GM12878 (cell line): ENCODE results near the gene PARD6B. TPM values are rescaled to one million over a fixed set of nuclear protein-coding genes. Genes with fewer than 3 reads are reported as not detected.

ENCODE experiments used
- ATAC-seq: fragments of 200-7000 bp; cut with Tn5 transposase; 3 replicates; pipeline ENCODE4 v1.9.1; 2020; ENCODE audit warnings: mild to moderate bottlenecking, moderate library complexity
- BruUV-seq: library from RNA; stranded (reverse); fragments of 400-500 nt; replicated peaks from 2 replicates; lab custom pipeline; 2021; lab: Mats Ljungman, UMichigan
- CTCF ChIA-PET: fragments of 300-600 bp; sonication (Branson Sonifier 250); formaldehyde crosslinking; extraction: SDS; loops from one replicate; lab custom pipeline; 2021; ENCODE audit warnings: inconsistent platforms; lab: Yijun Ruan, JAX
- POLR2A ChIA-PET: fragments of 350-600 bp; formaldehyde crosslinking; extraction: SDS; loops from one replicate; lab custom pipeline; 2021; ENCODE audit warnings: inconsistent platforms; lab: Charles Lee
- RAD21 ChIA-PET: fragments of 300-600 bp; sonication (Branson Sonifier 250); formaldehyde crosslinking; loops from one replicate; lab custom pipeline; 2023; ENCODE audit warnings: antibody characterized with exemption; ENCODE audit not compliant: unreplicated experiment; lab: Charles Lee
- SMC1A ChIA-PET: fragments of 300-600 bp; sonication (Branson Sonifier 250); formaldehyde crosslinking; loops from one replicate; lab custom pipeline; 2023; ENCODE audit not compliant: unreplicated experiment, uncharacterized antibody; lab: Charles Lee
- DNase-seq: peaks from one replicate; pipeline ENCODE4 v3.0.0-alpha.2; 2011; ENCODE audit warnings: low read depth, low spot score
- FAIRE-seq: peaks from 3 replicates; lab custom pipeline; 2011; peaks lifted over from hg19 to GRCh38; lab: Jason Lieb, UNC
- H2AFZ ChIP-seq: 2 replicates; pipeline ENCODE4 v1.6.0; 2011; ENCODE audit warnings: low read depth, low read length, control low read depth; ENCODE audit not compliant: control insufficient read depth
- H3K27ac ChIP-seq: 2 replicates; pipeline ENCODE4 v1.5.1; 2011; ENCODE audit warnings: control low read depth; ENCODE audit not compliant: control insufficient read depth, insufficient read depth
- H3K27me3 ChIP-seq, 2 experiments: replicated peaks in 1 of 2; 2 replicates each; pipeline versions ENCODE4 v1.6.0 to v1.6.1; 2011; ENCODE audit warnings: low read length in 1 of 2; ENCODE audit not compliant: control insufficient read depth in 2 of 2, insufficient read depth in 2 of 2
- H3K36me3 ChIP-seq, 2 experiments: 2 replicates each; pipeline ENCODE4 v1.5.1; 2011; ENCODE audit warnings: low read length in 1 of 2; ENCODE audit not compliant: control insufficient read depth in 2 of 2, insufficient read depth in 2 of 2
- H3K4me1 ChIP-seq: 2 replicates; pipeline ENCODE4 v1.6.1; 2011; ENCODE audit warnings: mild to moderate bottlenecking, low read length, moderate library complexity, mixed read lengths; ENCODE audit not compliant: control insufficient read depth, insufficient read depth
- H3K4me2 ChIP-seq: 2 replicates; pipeline ENCODE4 v1.6.0; 2011; ENCODE audit warnings: control low read depth; ENCODE audit not compliant: control insufficient read depth, insufficient read depth
- H3K4me3 ChIP-seq: fragments of 200-600 bp; sonication (generic); 2 replicates; pipeline ENCODE4 v1.5.1; 2016
- H3K79me2 ChIP-seq: 2 replicates; pipeline ENCODE4 v1.6.0; 2011; ENCODE audit warnings: low read length; ENCODE audit not compliant: control insufficient read depth, insufficient read depth
- H3K9ac ChIP-seq: 2 replicates; pipeline ENCODE4 v1.8.0; 2011; ENCODE audit warnings: low read length, control low read depth, mixed read lengths; ENCODE audit not compliant: control insufficient read depth, insufficient read depth
- H3K9me3 ChIP-seq: replicated peaks from 3 replicates; pipeline ENCODE4 v1.5.1; 2011; ENCODE audit warnings: mild to moderate bottlenecking, low read length; ENCODE audit not compliant: control insufficient read depth, insufficient read depth
- H4K20me1 ChIP-seq: 2 replicates; pipeline ENCODE4 v1.6.0; 2011; ENCODE audit not compliant: control insufficient read depth, insufficient read depth
- BACH1 ChIP-seq: fragments of 450-650 bp; IDR thresholded peaks from 2 replicates; pipeline ENCODE4 v1.6.1; 2017; ENCODE audit warnings: mild to moderate bottlenecking, borderline replicate concordance
- CBFB ChIP-seq: IDR thresholded peaks from 2 replicates; pipeline ENCODE4 v1.6.1; 2016; ENCODE audit warnings: antibody characterized with exemption, low read depth
- HDAC2 ChIP-seq: fragments of 200-600 bp; sonication (generic); IDR thresholded peaks from 2 replicates; pipeline ENCODE4 v1.6.1; 2017
- RB1 ChIP-seq: fragments of 450-650 bp; formaldehyde crosslinking; IDR thresholded peaks from 2 replicates; pipeline ENCODE4 v1.6.1; 2017; ENCODE audit warnings: mild to moderate bottlenecking, borderline replicate concordance
- SMAD1 ChIP-seq: fragments of 450-650 bp; IDR thresholded peaks from 2 replicates; pipeline ENCODE4 v1.6.1; 2018; ENCODE audit warnings: mild to moderate bottlenecking, low read depth; ENCODE audit not compliant: partially characterized antibody
- SMAD5 ChIP-seq: IDR thresholded peaks from 2 replicates; pipeline ENCODE4 v1.6.1; 2016; ENCODE audit warnings: antibody characterized with exemption, low read depth
- ZNF274 ChIP-seq: IDR thresholded peaks from one replicate; pipeline ENCODE4 v1.8.0; 2011; ENCODE audit not compliant: insufficient read length, insufficient read depth
- WGBS: methylation state at CpG from one replicate; pipeline ENCODE4 v1.1.6; 2016; ENCODE audit warnings: low lambda C conversion rate; ENCODE audit not compliant: insufficient replicate concordance, insufficient coverage; ENCODE audit errors: missing lambda C conversion rate; 5-methylcytosine and 5-hydroxymethylcytosine counted together
- in situ Hi-C: fragments of 300-500 bp; cut with MboI; formaldehyde crosslinking; loops from 9 replicates; pipeline ENCODE4 v1.14.3; 2018; ENCODE audit warnings: mixed read lengths
- intact Hi-C: fragments of 100-400 bp; cut with micrococcal nuclease; formaldehyde crosslinking; loops from one replicate; pipeline ENCODE4 v1.14.2; 2022; ENCODE audit not compliant: unreplicated experiment
- polyA plus RNA-seq, 11 experiments: library from polyadenylated mRNA; depleted of rRNA in 4 of 11; unstranded in 6 of 11; stranded (reverse) in 5 of 11; fragments of >200 nt; fragmentation: Nextera tagmentation in 4 of 11; fragmentation: Illumina TruSeq in 1 of 11; extraction: Ambion mirVana in 4 of 11; extraction: Trizol in 1 of 11; gene quantifications; 1 replicate in 1 of 11; 2 replicates in 10 of 11; pipeline versions ENCODE4 v1.2.1 to v1.2.3, GENCODE V29; 2011 to 2016; ENCODE audit warnings: inconsistent platforms in 2 of 11, missing spikeins in 2 of 11, low read depth in 1 of 11
- total RNA-seq, 4 experiments: library from RNA; depleted of rRNA in 3 of 4; stranded (reverse); fragments of >200 nt in 3 of 4; fragmentation: Illumina TruSeq in 1 of 4; extraction: Trizol in 1 of 4; gene quantifications; 2 replicates each; pipeline versions ENCODE4 v1.2.1 to v1.2.3, GENCODE V29; 2013 to 2021
- TF ChIP-seq, protein P1 (sequence below): fragments of 450-650 bp; conservative IDR thresholded peaks from 2 replicates; pipeline ENCODE4 v1.6.1; 2017; ENCODE audit warnings: mild to moderate bottlenecking, moderate library complexity
- TF ChIP-seq, protein P2 (sequence below): fragments of 450-650 bp; formaldehyde crosslinking; IDR thresholded peaks from 2 replicates; pipeline ENCODE4 v1.4.0; 2022; ENCODE audit warnings: mild to moderate bottlenecking, moderate library complexity
- TF ChIP-seq, protein P3 (sequence below): fragments of 450-650 bp; IDR thresholded peaks from 2 replicates; pipeline ENCODE4 v1.6.1; 2017; ENCODE audit warnings: mild to moderate bottlenecking, moderate library complexity
- TF ChIP-seq, protein P4 (sequence below): fragments of 450-650 bp; IDR thresholded peaks from 2 replicates; pipeline ENCODE4 v1.6.1; 2014; ENCODE audit warnings: mild to moderate bottlenecking

The PARD6B gene
- total and polyA plus RNA-seq, 10 of the 15 experiments (the other 5 are each of a cell fraction or from before 2014, with no cell fraction given) = 0.57 to 4.7 (median 2.0) TPM

DNA sequence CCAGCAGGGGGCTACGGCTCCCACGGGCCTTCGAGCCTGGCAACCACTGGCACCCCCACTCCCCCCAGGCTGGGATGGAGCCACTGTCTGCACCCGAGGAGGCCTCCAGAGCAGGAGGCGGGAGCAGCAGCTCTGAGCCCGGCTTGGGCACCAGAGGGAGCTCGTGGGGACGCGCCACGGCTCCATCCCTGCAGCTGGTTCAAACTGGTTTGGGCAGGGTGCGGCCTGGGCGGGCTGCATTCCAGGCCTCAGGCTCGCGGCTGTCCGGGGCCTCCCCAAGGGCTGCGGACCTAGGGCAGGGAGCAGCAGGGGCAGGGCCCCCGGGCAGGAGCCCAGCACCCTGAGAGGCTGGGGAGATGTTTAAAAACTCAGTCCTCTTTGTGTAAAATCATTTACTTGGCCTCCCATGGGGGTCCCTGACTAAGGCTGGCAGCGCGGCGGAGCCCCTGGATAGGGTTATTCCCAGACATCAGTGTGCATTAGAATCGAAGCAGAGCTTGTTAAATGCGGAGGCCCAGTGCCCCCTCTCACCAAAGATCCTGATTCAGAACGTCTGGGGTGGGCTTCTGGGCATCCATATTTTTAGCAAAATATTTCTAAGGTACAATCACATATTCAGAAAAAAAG is 59.4 kb downstream of the PARD6B start:
- no peaks in the 10 kb centered on the region for H4K20me1 ChIP-seq
- H3K9ac ChIP-seq = peak overlapping the region; percentile 72
- no peaks in the 10 kb centered on the region for H3K27me3 ChIP-seq
- no peaks in the 10 kb centered on the region for H3K9me3 ChIP-seq
- H3K4me1 ChIP-seq = peaks cover 10% of the 10 kb centered on the region
- FAIRE-seq = peak; percentile 93
- ATAC-seq = peak; percentile 83
- 7% methylated on average over 22 of the region's 23 CpGs for WGBS
- DNase-seq = peak; percentile 51
- peak overlapping the region; percentile 65 for H3K27ac ChIP-seq
- no peaks in the 10 kb centered on the region for H3K36me3 ChIP-seq
- H2AFZ ChIP-seq = peak overlapping the region; percentile 80
- peaks cover 8% of the 10 kb centered on the region for H3K79me2 ChIP-seq
- ChIA-PET SMC1A (interaction anchor here (0.7 to 6.8 kb wide), 10 partner anchors 8 to 197 kb away, joined by 3 to 90 read pairs (median 4); partner anchors contain the start of genes ADNP, DPM1 and MOCS3), POLR2A (interaction anchor here (0.6 to 1.5 kb wide), 8 partner anchors 9 to 141 kb away, joined by 3 to 11 read pairs (median 4); no protein-coding TSS in a partner anchor), RAD21 (interaction anchor here (0.7 to 2.8 kb wide), 13 partner anchors 9 to 517 kb away, joined by 3 to 36 read pairs (median 4); partner anchors contain the start of gene ADNP), CTCF (interaction anchor here (0.6 to 13.7 kb wide), 31 partner anchors 9 to 523 kb away, joined by 3 to 336 read pairs (median 4); partner anchors contain the start of genes ADNP, DPM1 and MOCS3)
- in situ Hi-C loops = loop anchor here (5.0 kb wide), 1 partner anchor 517 kb away; no protein-coding TSS in a partner anchor
- peak overlapping the region; percentile 73; the same call in 1 of the 2 replicates for H3K4me2 ChIP-seq
- no TSS peak for BruUV-seq
- intact Hi-C loops = loop anchor here (2.0 to 5.0 kb wide), 4 partner anchors 60 to 517 kb away; partner anchors contain the start of gene PARD6B
- no peak overlapping the region; the same call in 1 of the 2 replicates for H3K4me3 ChIP-seq
- TF ChIP-seq, protein P1, sequence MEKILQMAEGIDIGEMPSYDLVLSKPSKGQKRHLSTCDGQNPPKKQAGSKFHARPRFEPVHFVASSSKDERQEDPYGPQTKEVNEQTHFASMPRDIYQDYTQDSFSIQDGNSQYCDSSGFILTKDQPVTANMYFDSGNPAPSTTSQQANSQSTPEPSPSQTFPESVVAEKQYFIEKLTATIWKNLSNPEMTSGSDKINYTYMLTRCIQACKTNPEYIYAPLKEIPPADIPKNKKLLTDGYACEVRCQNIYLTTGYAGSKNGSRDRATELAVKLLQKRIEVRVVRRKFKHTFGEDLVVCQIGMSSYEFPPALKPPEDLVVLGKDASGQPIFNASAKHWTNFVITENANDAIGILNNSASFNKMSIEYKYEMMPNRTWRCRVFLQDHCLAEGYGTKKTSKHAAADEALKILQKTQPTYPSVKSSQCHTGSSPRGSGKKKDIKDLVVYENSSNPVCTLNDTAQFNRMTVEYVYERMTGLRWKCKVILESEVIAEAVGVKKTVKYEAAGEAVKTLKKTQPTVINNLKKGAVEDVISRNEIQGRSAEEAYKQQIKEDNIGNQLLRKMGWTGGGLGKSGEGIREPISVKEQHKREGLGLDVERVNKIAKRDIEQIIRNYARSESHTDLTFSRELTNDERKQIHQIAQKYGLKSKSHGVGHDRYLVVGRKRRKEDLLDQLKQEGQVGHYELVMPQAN = no peak; the same call in 1 of the 2 replicates
- TF ChIP-seq SMAD5 (no peak), SMAD1 (no peak), CBFB (0 out of 2 replicates have a peak, but pooled peaks have one; percentile 31), HDAC2 (no peak), RB1 (peak; percentile 92; the same call in 1 of the 2 replicates), BACH1 (peak; percentile 93), ZNF274 (no peak)
- TF ChIP-seq, protein P2, sequence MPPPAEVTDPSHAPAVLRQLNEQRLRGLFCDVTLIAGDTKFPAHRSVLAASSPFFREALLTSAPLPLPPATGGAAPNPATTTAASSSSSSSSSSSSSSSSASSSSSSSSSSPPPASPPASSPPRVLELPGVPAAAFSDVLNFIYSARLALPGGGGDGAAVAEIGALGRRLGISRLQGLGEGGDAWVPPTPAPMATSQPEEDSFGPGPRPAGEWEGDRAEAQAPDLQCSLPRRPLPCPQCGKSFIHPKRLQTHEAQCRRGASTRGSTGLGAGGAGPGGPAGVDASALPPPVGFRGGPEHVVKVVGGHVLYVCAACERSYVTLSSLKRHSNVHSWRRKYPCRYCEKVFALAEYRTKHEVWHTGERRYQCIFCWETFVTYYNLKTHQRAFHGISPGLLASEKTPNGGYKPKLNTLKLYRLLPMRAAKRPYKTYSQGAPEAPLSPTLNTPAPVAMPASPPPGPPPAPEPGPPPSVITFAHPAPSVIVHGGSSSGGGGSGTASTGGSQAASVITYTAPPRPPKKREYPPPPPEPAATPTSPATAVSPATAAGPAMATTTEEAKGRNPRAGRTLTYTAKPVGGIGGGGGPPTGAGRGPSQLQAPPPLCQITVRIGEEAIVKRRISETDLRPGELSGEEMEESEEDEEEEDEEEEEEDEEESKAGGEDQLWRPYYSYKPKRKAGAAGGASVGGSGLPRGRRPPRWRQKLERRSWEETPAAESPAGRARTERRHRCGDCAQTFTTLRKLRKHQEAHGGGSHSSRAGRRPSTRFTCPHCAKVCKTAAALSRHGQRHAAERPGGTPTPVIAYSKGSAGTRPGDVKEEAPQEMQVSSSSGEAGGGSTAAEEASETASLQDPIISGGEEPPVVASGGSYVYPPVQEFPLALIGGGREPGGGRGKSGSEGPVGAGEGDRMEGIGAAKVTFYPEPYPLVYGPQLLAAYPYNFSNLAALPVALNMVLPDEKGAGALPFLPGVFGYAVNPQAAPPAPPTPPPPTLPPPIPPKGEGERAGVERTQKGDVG (CRISPR knock-in tag) = no peak
- TF ChIP-seq, protein P3, sequence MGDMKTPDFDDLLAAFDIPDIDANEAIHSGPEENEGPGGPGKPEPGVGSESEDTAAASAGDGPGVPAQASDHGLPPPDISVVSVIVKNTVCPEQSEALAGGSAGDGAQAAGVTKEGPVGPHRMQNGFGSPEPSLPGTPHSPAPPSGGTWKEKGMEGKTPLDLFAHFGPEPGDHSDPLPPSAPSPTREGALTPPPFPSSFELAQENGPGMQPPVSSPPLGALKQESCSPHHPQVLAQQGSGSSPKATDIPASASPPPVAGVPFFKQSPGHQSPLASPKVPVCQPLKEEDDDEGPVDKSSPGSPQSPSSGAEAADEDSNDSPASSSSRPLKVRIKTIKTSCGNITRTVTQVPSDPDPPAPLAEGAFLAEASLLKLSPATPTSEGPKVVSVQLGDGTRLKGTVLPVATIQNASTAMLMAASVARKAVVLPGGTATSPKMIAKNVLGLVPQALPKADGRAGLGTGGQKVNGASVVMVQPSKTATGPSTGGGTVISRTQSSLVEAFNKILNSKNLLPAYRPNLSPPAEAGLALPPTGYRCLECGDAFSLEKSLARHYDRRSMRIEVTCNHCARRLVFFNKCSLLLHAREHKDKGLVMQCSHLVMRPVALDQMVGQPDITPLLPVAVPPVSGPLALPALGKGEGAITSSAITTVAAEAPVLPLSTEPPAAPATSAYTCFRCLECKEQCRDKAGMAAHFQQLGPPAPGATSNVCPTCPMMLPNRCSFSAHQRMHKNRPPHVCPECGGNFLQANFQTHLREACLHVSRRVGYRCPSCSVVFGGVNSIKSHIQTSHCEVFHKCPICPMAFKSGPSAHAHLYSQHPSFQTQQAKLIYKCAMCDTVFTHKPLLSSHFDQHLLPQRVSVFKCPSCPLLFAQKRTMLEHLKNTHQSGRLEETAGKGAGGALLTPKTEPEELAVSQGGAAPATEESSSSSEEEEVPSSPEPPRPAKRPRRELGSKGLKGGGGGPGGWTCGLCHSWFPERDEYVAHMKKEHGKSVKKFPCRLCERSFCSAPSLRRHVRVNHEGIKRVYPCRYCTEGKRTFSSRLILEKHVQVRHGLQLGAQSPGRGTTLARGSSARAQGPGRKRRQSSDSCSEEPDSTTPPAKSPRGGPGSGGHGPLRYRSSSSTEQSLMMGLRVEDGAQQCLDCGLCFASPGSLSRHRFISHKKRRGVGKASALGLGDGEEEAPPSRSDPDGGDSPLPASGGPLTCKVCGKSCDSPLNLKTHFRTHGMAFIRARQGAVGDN = peak; percentile 87
- TF ChIP-seq, protein P4, sequence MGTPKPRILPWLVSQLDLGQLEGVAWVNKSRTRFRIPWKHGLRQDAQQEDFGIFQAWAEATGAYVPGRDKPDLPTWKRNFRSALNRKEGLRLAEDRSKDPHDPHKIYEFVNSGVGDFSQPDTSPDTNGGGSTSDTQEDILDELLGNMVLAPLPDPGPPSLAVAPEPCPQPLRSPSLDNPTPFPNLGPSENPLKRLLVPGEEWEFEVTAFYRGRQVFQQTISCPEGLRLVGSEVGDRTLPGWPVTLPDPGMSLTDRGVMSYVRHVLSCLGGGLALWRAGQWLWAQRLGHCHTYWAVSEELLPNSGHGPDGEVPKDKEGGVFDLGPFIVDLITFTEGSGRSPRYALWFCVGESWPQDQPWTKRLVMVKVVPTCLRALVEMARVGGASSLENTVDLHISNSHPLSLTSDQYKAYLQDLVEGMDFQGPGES = no peak
